ENCODE data around the gene ATP23.

DNA sequence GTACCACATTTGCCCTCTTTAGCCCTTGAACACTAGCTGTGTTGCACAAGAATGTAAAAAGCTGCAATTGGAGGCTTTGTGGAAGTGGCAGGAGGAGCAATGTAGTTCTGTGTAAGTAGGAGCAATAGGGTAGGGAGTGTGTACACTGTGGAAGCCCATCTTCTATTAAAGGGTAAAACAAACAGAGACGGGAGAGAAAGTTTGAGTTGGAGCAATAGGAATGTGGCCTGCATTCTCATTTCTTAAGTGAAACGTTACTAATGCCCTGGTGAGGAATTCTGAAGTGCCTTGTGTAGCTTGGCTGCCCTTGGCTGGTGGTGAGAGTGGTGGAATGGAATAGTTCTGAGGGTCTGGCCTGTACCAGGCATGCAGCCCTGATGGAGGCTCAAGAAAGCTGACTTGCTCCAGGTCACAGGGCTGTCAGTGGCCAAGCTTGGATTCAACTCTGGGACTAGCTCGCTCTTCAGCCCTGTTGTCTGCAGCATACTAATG lies 38.8 kb upstream of the ATP23 start:
- TF ChIP-seq, protein P1, sequence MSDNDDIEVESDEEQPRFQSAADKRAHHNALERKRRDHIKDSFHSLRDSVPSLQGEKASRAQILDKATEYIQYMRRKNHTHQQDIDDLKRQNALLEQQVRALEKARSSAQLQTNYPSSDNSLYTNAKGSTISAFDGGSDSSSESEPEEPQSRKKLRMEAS (CRISPR knock-in tag; IDR thresholded peaks at IDR 0.05) = no peak
- TF ChIP-seq FOXK1 (CRISPR knock-in tag; IDR thresholded peaks at IDR 0.05) = no peak
- TF ChIP-seq, protein P2, sequence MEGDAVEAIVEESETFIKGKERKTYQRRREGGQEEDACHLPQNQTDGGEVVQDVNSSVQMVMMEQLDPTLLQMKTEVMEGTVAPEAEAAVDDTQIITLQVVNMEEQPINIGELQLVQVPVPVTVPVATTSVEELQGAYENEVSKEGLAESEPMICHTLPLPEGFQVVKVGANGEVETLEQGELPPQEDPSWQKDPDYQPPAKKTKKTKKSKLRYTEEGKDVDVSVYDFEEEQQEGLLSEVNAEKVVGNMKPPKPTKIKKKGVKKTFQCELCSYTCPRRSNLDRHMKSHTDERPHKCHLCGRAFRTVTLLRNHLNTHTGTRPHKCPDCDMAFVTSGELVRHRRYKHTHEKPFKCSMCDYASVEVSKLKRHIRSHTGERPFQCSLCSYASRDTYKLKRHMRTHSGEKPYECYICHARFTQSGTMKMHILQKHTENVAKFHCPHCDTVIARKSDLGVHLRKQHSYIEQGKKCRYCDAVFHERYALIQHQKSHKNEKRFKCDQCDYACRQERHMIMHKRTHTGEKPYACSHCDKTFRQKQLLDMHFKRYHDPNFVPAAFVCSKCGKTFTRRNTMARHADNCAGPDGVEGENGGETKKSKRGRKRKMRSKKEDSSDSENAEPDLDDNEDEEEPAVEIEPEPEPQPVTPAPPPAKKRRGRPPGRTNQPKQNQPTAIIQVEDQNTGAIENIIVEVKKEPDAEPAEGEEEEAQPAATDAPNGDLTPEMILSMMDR (IDR thresholded peaks at IDR 0.05) = no peak
- no peak for TF ChIP-seq JUN (CRISPR knock-in tag; IDR thresholded peaks at IDR 0.05)
- TF ChIP-seq, protein P3, sequence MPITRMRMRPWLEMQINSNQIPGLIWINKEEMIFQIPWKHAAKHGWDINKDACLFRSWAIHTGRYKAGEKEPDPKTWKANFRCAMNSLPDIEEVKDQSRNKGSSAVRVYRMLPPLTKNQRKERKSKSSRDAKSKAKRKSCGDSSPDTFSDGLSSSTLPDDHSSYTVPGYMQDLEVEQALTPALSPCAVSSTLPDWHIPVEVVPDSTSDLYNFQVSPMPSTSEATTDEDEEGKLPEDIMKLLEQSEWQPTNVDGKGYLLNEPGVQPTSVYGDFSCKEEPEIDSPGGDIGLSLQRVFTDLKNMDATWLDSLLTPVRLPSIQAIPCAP (CRISPR knock-in tag; IDR thresholded peaks at IDR 0.05) = no peak
- TF ChIP-seq, protein P4, sequence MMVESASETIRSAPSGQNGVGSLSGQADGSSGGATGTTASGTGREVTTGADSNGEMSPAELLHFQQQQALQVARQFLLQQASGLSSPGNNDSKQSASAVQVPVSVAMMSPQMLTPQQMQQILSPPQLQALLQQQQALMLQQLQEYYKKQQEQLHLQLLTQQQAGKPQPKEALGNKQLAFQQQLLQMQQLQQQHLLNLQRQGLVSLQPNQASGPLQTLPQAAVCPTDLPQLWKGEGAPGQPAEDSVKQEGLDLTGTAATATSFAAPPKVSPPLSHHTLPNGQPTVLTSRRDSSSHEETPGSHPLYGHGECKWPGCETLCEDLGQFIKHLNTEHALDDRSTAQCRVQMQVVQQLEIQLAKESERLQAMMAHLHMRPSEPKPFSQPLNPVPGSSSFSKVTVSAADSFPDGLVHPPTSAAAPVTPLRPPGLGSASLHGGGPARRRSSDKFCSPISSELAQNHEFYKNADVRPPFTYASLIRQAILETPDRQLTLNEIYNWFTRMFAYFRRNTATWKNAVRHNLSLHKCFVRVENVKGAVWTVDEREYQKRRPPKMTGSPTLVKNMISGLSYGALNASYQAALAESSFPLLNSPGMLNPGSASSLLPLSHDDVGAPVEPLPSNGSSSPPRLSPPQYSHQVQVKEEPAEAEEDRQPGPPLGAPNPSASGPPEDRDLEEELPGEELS (CRISPR knock-in tag; IDR thresholded peaks at IDR 0.05) = no peak
- no peak for TF ChIP-seq SP1 (CRISPR knock-in tag; conservative IDR thresholded peaks at IDR 0.05)

Measured in WTC11 (cell line).